AG04449 (cell line): ENCODE data around the gene PPIL4.

Source experiments
- CTCF ChIA-PET: fragments of 350-600 bp; formaldehyde crosslinking; extraction: SDS; loops from one replicate; lab custom pipeline; 2021; ENCODE audit warnings: antibody characterized with exemption; lab: Yijun Ruan, JAX
- POLR2A ChIA-PET: fragments of 400-600, 350-600 bp; formaldehyde crosslinking; extraction: SDS; loops from one replicate; lab custom pipeline; 2020; ENCODE audit warnings: antibody characterized with exemption, inconsistent platforms; lab: Yijun Ruan, JAX
- DNase-seq: peaks from one replicate; pipeline ENCODE4 v3.0.0-alpha.2; 2010; ENCODE audit warnings: low read depth, low spot score
- H3K4me3 ChIP-seq: 2 replicates; pipeline ENCODE4 v1.5.1; 2011; ENCODE audit warnings: low read depth, mild to moderate bottlenecking, control low read depth, low read length
- CTCF ChIP-seq: IDR thresholded peaks from one replicate; pipeline ENCODE4 v1.5.1; 2011; ENCODE audit warnings: mild to moderate bottlenecking, moderate library complexity, low read length, control low read depth, inconsistent platforms; ENCODE audit not compliant: insufficient read depth; ENCODE audit errors: missing control alignments

PPIL4 gene

GRCh38 chr6:149492798-149493343 is 53.0 kb downstream of the PPIL4 start:
- ChIA-PET CTCF (interaction anchor here (0.6 to 1.4 kb wide), 2 partner anchors 10 to 24 kb away, joined by 3 to 4 read pairs; no protein-coding TSS in a partner anchor), POLR2A (no interaction called here)
- DNase-seq: no peak
- no peak overlapping the region for H3K4me3 ChIP-seq
- no peak for TF ChIP-seq CTCF

GRCh38 chr6:149489967-149490366 is 55.9 kb downstream of the PPIL4 start:
- no peak for DNase-seq
- ChIA-PET CTCF (interaction anchor here (0.7 to 1.5 kb wide), 3 partner anchors 18 to 461 kb away, joined by 3 to 4 read pairs (median 4); no protein-coding TSS in a partner anchor), POLR2A (no interaction called here)
- H3K4me3 ChIP-seq: no peak overlapping the region
- no peak for TF ChIP-seq CTCF

GRCh38 chr6:149488815-149489214 is 57.0 kb downstream of the PPIL4 start:
- POLR2A ChIA-PET: no interaction called here
- CTCF ChIA-PET: interaction anchor here (1.3 kb wide), 1 partner anchor 28 kb away, joined by 4 read pairs; no protein-coding TSS in a partner anchor

GRCh38 chr6:149487316-149487715 is 58.5 kb downstream of the PPIL4 start:
- DNase-seq: no peak
- CTCF ChIA-PET: interaction anchor here (1.5 kb wide), 1 partner anchor 30 kb away, joined by 3 read pairs; no protein-coding TSS in a partner anchor
- POLR2A ChIA-PET: no interaction called here
- TF ChIP-seq CTCF: no peak
- no peak overlapping the region for H3K4me3 ChIP-seq

More at GRCh38 chr6:149488815-149489214, 57.0 kb downstream of the PPIL4 start:
- no peak for DNase-seq
- no peak for TF ChIP-seq CTCF
- H3K4me3 ChIP-seq: no peak overlapping the region

GRCh38 chr6:149484733-149485700 is 60.8 kb downstream of the PPIL4 start, which contains the start of gene ZC3H12D:
TSS of gene ZC3H12D (minus strand) at chr6:149485014. CDS start at chr6:149474543, 10,471 bp downstream.
- no peak for TF ChIP-seq CTCF
- CTCF ChIA-PET: interaction anchor here (1.4 kb wide), 1 partner anchor 457 kb away, joined by 3 read pairs; no protein-coding TSS in a partner anchor
- no peak for DNase-seq
- H3K4me3 ChIP-seq: no peak within 1 kb of the TSS
- POLR2A ChIA-PET: no interaction called here
